ENCODE results near the gene BEND6. TPM values are rescaled to one million over a fixed set of nuclear protein-coding genes. Genes with fewer than 3 reads are reported as not detected.

The BEND6 gene
- total RNA-seq, 1 donor from 2014 or later = not detected

DNA sequence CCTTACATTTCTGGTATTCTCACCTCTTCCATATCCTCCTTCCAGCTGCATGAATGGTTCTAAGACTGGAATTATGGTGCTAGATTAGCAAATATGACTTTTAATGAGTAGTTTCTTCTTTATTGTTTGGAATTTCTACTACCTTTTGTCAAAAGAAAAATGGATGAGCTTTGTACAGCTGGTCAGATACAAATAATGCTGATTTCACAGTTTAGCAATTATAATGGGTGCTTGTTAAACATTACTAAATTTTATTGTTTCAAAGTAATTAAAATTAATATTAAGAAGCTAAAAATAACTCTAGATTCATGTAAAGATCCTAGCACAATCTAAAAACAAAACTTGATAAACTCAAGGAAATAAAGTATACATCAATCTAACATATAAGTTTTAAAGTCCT, 32.3 kb upstream of the BEND6 start:
- no peaks in the 10 kb centered on the region for H3K4me1 Mint-ChIP-seq

DNA sequence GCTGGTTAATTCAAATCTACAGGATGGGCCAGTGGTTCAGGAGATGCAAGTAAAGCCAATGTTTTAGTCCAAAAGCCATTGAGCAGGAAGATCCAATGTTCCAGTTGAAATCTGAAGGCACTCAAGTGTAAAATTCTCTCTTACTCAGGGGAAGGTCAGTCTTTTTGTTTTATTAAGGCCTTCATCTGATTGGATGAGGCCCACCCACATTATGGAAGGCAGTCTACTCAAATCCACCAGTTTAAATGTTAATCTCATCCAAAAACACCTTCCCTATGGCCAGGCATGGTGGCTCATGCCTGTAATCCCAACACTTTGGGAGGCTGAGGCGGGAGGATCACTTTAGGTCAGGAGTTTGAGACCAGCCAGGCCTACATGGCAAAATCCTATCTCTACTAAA, 31.3 kb upstream of the BEND6 start:
- DNase-seq (no peak), ATAC-seq (ENCODE audit: low read depth) (no peak)
- CTCF ChIA-PET = no interaction called here
- Mint-ChIP-seq H3K9me3 (no peaks in the 10 kb centered on the region), H3K36me3 (ENCODE audit: low read depth) (no peaks in the 10 kb centered on the region), H3K4me3 (no peak overlapping the region), H3K4me1 (no peaks in the 10 kb centered on the region), H3K27ac (no peak overlapping the region), H3K27me3 (peaks cover 10% of the 10 kb centered on the region)
- intact Hi-C loops (cut with micrococcal nuclease) = no loop called here
- POLR2A ChIA-PET = no interaction called here
- TF ChIP-seq, protein P1, sequence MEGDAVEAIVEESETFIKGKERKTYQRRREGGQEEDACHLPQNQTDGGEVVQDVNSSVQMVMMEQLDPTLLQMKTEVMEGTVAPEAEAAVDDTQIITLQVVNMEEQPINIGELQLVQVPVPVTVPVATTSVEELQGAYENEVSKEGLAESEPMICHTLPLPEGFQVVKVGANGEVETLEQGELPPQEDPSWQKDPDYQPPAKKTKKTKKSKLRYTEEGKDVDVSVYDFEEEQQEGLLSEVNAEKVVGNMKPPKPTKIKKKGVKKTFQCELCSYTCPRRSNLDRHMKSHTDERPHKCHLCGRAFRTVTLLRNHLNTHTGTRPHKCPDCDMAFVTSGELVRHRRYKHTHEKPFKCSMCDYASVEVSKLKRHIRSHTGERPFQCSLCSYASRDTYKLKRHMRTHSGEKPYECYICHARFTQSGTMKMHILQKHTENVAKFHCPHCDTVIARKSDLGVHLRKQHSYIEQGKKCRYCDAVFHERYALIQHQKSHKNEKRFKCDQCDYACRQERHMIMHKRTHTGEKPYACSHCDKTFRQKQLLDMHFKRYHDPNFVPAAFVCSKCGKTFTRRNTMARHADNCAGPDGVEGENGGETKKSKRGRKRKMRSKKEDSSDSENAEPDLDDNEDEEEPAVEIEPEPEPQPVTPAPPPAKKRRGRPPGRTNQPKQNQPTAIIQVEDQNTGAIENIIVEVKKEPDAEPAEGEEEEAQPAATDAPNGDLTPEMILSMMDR (IDR thresholded peaks at IDR 0.05) = no peak

More for the DNA sequence above, 32.3 kb upstream of the BEND6 start:
- Mint-ChIP-seq H3K27me3 (peaks cover 10% of the 10 kb centered on the region), H3K9me3 (no peaks in the 10 kb centered on the region), H3K27ac (no peak overlapping the region), H3K4me3 (no peak overlapping the region), H3K36me3 (ENCODE audit: low read depth) (no peaks in the 10 kb centered on the region)
- ATAC-seq (ENCODE audit: low read depth) = no peak
- POLR2A ChIA-PET = no interaction called here
- TF ChIP-seq, protein P1 (IDR thresholded peaks at IDR 0.05) = no peak
- DNase-seq = no peak
- intact Hi-C loops (cut with micrococcal nuclease) = no loop called here
- CTCF ChIA-PET = no interaction called here

DNA sequence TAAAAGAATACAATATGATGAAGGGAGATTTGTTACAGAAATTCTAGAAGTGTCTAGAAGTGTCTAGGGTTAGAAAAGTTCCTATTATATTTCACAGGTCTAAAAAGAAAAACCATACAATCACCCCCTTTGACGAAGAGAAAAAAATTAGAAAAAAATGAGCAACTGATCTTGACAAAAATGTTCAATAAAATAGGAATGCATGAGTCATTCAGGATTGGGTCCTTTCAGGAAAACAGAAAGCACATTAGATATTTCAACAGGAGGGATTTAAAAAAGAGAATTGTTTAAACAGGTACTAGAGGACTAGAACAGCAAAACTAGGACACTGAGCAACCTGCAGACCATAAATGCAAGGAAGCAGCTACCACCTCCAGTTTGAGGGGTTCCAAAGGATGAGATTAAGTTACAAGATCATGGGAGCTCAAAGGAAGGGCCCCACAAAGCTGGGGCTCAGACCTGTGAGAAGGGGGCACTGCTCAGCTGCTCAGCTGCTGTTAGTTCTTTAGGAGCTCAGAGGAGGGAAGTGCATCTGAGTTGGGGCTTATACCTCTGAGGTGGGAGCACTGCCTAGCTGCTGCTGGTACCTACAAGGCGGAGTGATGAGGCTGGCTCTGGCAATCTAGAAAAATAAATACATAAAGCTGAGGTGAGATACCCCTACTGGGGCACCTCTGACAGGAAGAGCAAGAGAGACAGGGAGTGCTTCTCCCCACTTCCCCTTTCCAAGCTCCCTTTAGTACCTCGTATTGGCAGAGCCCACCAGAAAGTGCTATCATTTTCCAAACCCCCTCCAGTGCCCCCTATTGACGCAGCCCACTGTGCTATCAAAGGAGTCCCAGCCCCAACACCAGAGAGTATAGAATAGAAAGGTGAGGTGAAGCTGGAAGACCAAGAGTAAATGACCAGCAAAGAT, 27.1 kb upstream of the BEND6 start:
- ChIA-PET POLR2A (no interaction called here), CTCF (no interaction called here)
- H3K4me3 Mint-ChIP-seq = no peak overlapping the region
- H3K4me1 Mint-ChIP-seq = no peaks in the 10 kb centered on the region
- intact Hi-C loops (cut with micrococcal nuclease) = no loop called here
- H3K9me3 Mint-ChIP-seq = no peaks in the 10 kb centered on the region
- H3K27me3 Mint-ChIP-seq = peaks cover 6% of the 10 kb centered on the region
- H3K27ac Mint-ChIP-seq = no peak overlapping the region
- TF ChIP-seq, protein P1 (IDR thresholded peaks at IDR 0.05) = no peak
- no peak for ATAC-seq (ENCODE audit: low read depth)
- DNase-seq = no peak
- H3K36me3 Mint-ChIP-seq (ENCODE audit: low read depth) = no peaks in the 10 kb centered on the region

DNA sequence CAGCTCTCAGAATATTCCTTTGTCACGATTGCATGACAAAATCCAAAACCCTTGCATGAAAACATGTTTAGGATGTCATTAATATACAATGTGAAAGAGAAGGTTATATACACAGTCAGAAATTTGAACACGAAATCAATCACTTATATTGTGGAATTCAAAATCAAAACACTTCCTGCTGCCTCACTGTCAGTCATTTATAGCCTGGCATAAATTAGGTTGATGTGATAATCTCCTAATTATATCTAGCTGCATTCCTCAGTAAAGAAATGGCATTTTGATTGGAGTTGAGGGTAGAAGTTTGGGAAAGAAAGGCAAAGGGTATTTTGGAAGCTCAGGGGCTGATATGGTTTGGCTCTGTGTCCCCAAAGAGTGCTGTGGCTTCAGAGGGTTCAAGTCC, 24.1 kb upstream of the BEND6 start:
- H3K4me1 Mint-ChIP-seq = no peaks in the 10 kb centered on the region

DNA sequence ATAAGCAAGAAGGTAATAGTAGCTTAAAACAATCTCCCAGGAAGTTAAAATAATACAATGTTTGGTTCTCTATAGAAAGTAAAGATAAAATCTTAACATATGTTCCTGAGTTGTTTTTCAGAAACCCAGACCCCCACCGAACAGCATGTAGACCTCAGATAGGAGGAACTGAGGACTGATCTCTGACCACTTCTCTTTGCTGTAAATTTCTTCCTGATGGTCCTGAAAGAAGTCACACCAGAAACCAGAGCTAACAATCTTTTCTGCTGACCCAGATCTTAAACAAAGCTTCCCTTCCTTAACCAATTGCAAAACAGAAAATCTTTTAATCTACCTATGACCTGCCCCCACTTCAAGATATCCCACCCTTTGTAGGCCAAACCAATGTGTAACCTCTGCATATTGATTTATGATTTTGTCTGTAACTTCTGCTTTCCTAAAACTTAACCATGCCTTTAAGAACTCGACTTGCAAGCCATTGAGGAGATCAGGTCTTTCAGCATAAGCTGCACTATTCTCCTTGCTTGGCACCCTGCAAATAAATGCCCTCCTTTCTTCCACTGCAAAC, 21.9 kb upstream of the BEND6 start:
- Mint-ChIP-seq H3K4me3 (no peak overlapping the region), H3K9me3 (peaks cover 2% of the 10 kb centered on the region), H3K36me3 (ENCODE audit: low read depth) (no peaks in the 10 kb centered on the region), H3K27ac (no peak overlapping the region), H3K27me3 (peaks cover 4% of the 10 kb centered on the region), H3K4me1 (no peaks in the 10 kb centered on the region)
- intact Hi-C loops (cut with micrococcal nuclease) = no loop called here
- ChIA-PET CTCF (no interaction called here), POLR2A (no interaction called here)
- ATAC-seq (ENCODE audit: low read depth) (no peak), DNase-seq (no peak)
- TF ChIP-seq, protein P1 (IDR thresholded peaks at IDR 0.05) = no peak

More for the DNA sequence above, 24.1 kb upstream of the BEND6 start:
- CTCF ChIA-PET = no interaction called here
- H3K27ac Mint-ChIP-seq = no peak overlapping the region
- no peaks in the 10 kb centered on the region for H3K36me3 Mint-ChIP-seq (ENCODE audit: low read depth)
- no peaks in the 10 kb centered on the region for H3K27me3 Mint-ChIP-seq
- intact Hi-C loops (cut with micrococcal nuclease) = no loop called here
- TF ChIP-seq, protein P1 (IDR thresholded peaks at IDR 0.05) = no peak
- no peak overlapping the region for H3K4me3 Mint-ChIP-seq
- POLR2A ChIA-PET = no interaction called here
- ATAC-seq (ENCODE audit: low read depth) = no peak
- DNase-seq = no peak
- no peaks in the 10 kb centered on the region for H3K9me3 Mint-ChIP-seq

All from activated B cell treated with CpG ODN at 0.5 μM for 24 hours (primary cell).